ENCODE results near the gene GPR75. TPM values are rescaled to one million over a fixed set of nuclear protein-coding genes. Genes with fewer than 3 reads are reported as not detected.

The GPR75 gene
- 1 to 10 TPM; 3.8 to 4.9 (median 4.1) TPM for total RNA-seq
- total RNA-seq (2013), result 3.8 TPM

GRCh38 chr2:53859206-53860181 lies at the start of gene GPR75:
Gene GPR75 (minus strand): TSS chr2:53859967. CDS start chr2:53854756, 5,211 bp downstream.
- no peak within 1 kb of the TSS for H3K4me3 ChIP-seq (ENCODE audit: low read length)
- Mint-ChIP-seq H3K4me1 (peaks cover 6 to 15% of the 10 kb centered on the region in 2 donors), H3K36me3 (no peaks in the 10 kb centered on the region), H3K27me3 (ENCODE audit: low read depth in 2 of 2) (no peaks in the 10 kb centered on the region), H3K27ac (peak within 1 kb of the TSS in 1 of 2 donors; percentile 41), H3K4me3 (no peak within 1 kb of the TSS), H3K9me3 (no peaks in the 10 kb centered on the region)
- no peak for TF ChIP-seq CTCF (IDR thresholded peaks at IDR 0.05)
- DNase-seq, result no peak
- intact Hi-C loops (cut with micrococcal nuclease), result no loop called here
- WGBS (ENCODE audit: insufficient coverage), result 96% methylated on average over 72 of the region's 72 CpGs
- H3K4me1 ChIP-seq (ENCODE audit: control insufficient read depth, insufficient read depth, low read length), result no peaks in the 10 kb centered on the region
- no peak within 1 kb of the TSS for H3K27ac ChIP-seq (ENCODE audit: low read length)
- no peaks in the 10 kb centered on the region for H3K9me3 ChIP-seq (ENCODE audit: control insufficient read depth, insufficient read depth, low read length)
- no peaks in the 10 kb centered on the region for H3K27me3 ChIP-seq (ENCODE audit: control insufficient read depth, insufficient read depth, low read length)
- peaks cover 22% of the 10 kb centered on the region for H3K36me3 ChIP-seq (ENCODE audit: control insufficient read depth, insufficient read depth, low read length)
- ATAC-seq, result peak in 1 of 3 donors; percentile 4

GRCh38 chr2:53907582-53907981 lies 47.8 kb upstream of the GPR75 start:
- intact Hi-C loops (cut with micrococcal nuclease), result no loop called here
- ATAC-seq, result no peak
- Mint-ChIP-seq H3K9me3 (no peaks in the 10 kb centered on the region), H3K27ac (peak overlapping the region; percentile 4 to 55), H3K36me3 (peaks cover 16% of the 10 kb centered on the region), H3K4me1 (peaks cover under 1 to 3% of the 10 kb centered on the region in 2 donors), H3K27me3 (ENCODE audit: low read depth in 2 of 2) (no peaks in the 10 kb centered on the region), H3K4me3 (no peak overlapping the region)
- no peaks in the 10 kb centered on the region for H3K9me3 ChIP-seq (ENCODE audit: control insufficient read depth, insufficient read depth, low read length)
- no peak for TF ChIP-seq CTCF (IDR thresholded peaks at IDR 0.05)
- peaks cover 72% of the 10 kb centered on the region for H3K36me3 ChIP-seq (ENCODE audit: control insufficient read depth, insufficient read depth, low read length)
- no peak overlapping the region for H3K4me3 ChIP-seq (ENCODE audit: low read length)
- H3K27ac ChIP-seq (ENCODE audit: low read length), result no peak overlapping the region
- no peak for DNase-seq
- 100% methylated on average over 1 of the region's 1 CpG for WGBS (ENCODE audit: insufficient coverage)
- no peaks in the 10 kb centered on the region for H3K27me3 ChIP-seq (ENCODE audit: control insufficient read depth, insufficient read depth, low read length)
- H3K4me1 ChIP-seq (ENCODE audit: control insufficient read depth, insufficient read depth, low read length), result no peaks in the 10 kb centered on the region

GRCh38 chr2:53905396-53905795 lies 45.6 kb upstream of the GPR75 start:
- TF ChIP-seq CTCF (IDR thresholded peaks at IDR 0.05), result no peak
- H3K4me1 ChIP-seq (ENCODE audit: control insufficient read depth, insufficient read depth, low read length), result no peaks in the 10 kb centered on the region
- ATAC-seq (no peak), DNase-seq (no peak)
- H3K9me3 Mint-ChIP-seq, result no peaks in the 10 kb centered on the region
- no peak overlapping the region for H3K27ac Mint-ChIP-seq
- no peak overlapping the region for H3K4me3 ChIP-seq (ENCODE audit: low read length)
- no peaks in the 10 kb centered on the region for H3K9me3 ChIP-seq (ENCODE audit: control insufficient read depth, insufficient read depth, low read length)
- no peaks in the 10 kb centered on the region for H3K4me1 Mint-ChIP-seq
- WGBS (ENCODE audit: insufficient coverage), result 100% methylated on average over 9 of the region's 9 CpGs
- no peaks in the 10 kb centered on the region for H3K27me3 Mint-ChIP-seq (ENCODE audit: low read depth in 2 of 2)
- H3K27me3 ChIP-seq (ENCODE audit: control insufficient read depth, insufficient read depth, low read length), result no peaks in the 10 kb centered on the region
- H3K36me3 Mint-ChIP-seq, result peaks cover 16% of the 10 kb centered on the region
- H3K36me3 ChIP-seq (ENCODE audit: control insufficient read depth, insufficient read depth, low read length), result peaks cover 90% of the 10 kb centered on the region
- no peak overlapping the region for H3K27ac ChIP-seq (ENCODE audit: low read length)
- intact Hi-C loops (cut with micrococcal nuclease), result no loop called here
- no peak overlapping the region for H3K4me3 Mint-ChIP-seq

Data from natural killer cell (primary cell).